Astrocyte of the spinal cord (primary cell): ENCODE data around the gene MT1B.
"Not testable (repeated sequence)": the region's sequence is repeated elsewhere in the genome, so short reads cannot be mapped to it uniquely, and the experiment has no call there.

Source experiments
- DNase-seq: peaks from one replicate; pipeline ENCODE4 v3.0.0; 2011; ENCODE audit warnings: low read depth, low spot score
- H3K4me3 ChIP-seq: 2 replicates; pipeline ENCODE4 v1.5.1; 2011; ENCODE audit warnings: low read depth, mild to moderate bottlenecking, low read length, moderate library complexity
- in situ Hi-C: cut with HindIII; loops from 2 replicates; pipeline ENCODE4 v1.10.0; 2017; ENCODE audit warnings: low sequenced_read_pairs
- TF ChIP-seq, protein P1 (sequence below): IDR thresholded peaks from 2 replicates; pipeline ENCODE4 v1.5.1; 2012; ENCODE audit warnings: low read depth, mild to moderate bottlenecking, low read length, inconsistent platforms

MT1B gene

DNA sequence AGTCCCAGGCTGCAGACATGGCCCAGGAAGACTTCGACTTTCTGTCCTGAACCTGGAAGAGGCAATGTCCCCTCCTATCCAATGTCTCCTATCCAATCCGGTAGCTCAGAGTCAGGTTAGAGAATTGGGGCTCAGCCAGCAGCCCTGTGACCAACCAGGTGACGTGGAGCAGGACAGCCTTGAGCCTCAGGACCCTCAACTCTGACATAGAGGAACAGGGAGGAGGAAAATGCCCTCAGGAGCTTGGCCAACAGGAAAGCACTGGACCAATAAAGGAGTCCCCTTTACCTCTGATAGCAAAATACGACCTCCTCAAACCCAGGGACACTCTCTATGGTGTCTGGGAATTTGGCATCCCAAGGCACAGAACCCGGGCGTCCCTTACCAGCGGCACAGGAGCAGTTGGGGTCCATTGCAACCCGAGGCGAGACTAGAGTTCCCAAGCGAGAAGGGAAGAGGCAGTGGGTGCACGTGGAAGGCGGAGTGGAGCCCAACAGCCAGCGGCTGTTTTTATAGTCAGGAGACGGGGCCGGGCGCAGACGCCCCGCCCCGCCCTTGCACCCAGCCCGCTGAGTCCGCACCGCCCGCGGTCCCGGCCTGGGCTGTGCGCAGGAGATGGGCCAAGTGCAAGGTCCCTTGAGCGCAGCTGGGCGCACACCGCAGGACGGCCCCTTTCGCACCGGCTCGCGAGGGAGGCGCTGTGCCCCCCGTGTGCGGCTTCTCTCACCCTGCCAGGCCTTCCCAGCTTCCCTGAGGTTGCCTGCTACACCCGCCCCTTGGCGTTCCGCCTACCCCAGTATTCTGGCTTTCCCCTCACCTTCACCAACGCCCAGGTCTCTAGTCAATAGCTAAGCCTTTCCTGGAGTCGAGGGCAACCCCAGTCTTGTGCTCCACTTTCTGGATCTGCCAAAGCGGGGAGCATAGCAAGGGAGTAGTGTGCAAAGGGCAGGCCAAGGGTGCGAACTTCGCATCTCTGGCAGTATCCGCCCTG, 16.2 kb downstream of the MT1B start, which contains the start of gene MT1G:
TSS of gene MT1G (minus strand) at position 485 of the 991 bp plus-strand sequence. CDS start at position 413, 72 bp downstream.
- H3K4me3 ChIP-seq: no peak within 1 kb of the TSS
- TF ChIP-seq, protein P1, sequence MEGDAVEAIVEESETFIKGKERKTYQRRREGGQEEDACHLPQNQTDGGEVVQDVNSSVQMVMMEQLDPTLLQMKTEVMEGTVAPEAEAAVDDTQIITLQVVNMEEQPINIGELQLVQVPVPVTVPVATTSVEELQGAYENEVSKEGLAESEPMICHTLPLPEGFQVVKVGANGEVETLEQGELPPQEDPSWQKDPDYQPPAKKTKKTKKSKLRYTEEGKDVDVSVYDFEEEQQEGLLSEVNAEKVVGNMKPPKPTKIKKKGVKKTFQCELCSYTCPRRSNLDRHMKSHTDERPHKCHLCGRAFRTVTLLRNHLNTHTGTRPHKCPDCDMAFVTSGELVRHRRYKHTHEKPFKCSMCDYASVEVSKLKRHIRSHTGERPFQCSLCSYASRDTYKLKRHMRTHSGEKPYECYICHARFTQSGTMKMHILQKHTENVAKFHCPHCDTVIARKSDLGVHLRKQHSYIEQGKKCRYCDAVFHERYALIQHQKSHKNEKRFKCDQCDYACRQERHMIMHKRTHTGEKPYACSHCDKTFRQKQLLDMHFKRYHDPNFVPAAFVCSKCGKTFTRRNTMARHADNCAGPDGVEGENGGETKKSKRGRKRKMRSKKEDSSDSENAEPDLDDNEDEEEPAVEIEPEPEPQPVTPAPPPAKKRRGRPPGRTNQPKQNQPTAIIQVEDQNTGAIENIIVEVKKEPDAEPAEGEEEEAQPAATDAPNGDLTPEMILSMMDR: no peak
- in situ Hi-C loops: no loop called here
- peak; percentile 12 for DNase-seq

DNA sequence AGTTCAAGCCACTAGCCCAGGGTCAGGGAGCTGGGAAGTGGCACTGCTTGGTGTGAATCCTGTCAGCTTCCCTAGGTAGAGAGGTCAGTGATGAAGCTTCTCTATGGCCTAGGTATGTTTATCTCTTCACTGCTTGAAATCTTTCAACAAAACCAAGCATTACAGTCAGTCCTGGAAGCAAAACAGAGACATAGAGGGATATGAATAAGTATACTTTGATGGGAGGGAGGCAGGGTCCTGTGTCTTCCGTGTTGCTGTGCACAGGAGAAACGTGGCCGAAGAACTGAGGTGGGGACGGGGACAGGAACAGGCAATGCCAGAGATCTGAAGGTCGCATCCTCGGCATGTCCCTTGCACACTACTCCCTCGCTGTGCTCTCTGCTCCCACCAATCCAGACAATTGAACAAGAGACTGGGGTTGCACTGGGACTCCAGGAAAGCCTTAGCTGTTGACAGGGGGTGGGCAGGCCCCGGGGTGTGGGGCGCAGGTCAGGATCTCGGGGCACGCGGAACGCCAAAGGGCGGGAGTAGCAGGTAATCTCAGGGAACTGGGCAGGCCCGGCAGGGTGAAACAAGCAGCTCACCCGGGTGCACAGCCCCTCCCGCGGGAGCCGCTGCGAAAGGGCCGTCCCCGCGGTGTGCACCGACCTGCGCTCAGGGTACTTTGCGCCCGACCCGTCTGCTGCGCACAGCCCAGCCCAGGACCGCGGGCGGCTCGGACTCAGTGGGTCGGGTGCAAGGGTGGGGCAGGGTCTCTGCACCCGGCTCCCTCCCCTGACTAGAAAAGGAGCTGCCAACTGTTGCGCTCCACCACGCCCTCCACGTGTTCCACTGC, 17.5 kb downstream of the MT1B start, which contains the start of gene MT1H:
TSS of gene MT1H (plus strand) at position 810 of the 835 bp plus-strand sequence. CDS start 71 bp downstream, outside the sequence.
- DNase-seq: no peak

DNA sequence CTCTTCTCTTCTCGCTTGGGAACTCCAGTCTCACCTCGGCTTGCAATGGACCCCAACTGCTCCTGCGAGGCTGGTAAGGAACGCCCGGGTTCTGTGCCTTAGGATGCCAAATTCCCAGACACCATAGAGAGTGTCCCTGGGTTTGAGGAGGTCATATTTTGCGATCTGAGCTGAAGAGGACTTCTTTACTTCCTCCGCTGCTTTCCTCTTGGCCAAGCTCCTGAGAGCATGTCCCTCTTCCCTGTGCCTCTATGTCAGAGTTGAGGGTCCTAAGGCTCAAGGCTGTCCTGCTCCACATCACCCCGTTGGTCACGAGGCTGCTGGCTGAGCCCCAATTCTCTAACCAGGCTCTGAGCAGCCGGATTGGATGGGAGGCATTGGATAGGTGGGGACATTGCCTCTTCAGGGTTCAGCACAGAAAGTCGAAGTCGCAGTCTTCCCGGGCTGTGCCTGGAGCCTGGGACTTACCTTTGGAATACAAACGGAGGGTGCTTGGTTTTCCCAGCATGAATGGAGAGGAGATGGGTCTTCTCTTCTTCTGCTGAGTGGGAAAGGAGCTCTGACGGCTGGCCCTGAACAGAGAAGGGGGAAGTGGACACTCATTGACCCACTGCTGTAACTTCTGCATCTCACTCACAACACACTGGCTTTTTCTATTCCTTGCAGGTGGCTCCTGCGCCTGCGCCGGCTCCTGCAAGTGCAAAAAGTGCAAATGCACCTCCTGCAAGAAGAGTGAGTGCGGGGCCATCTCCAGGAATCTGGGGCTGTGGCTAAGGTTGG, 18.3 kb downstream of the MT1B start:
- H3K4me3 ChIP-seq: no peak overlapping the region
- TF ChIP-seq, protein P1: no peak
- in situ Hi-C loops: no loop called here
- no peak for DNase-seq

More for the DNA sequence above, 17.5 kb downstream of the MT1B start, which contains the start of gene MT1H:
- TF ChIP-seq, protein P1: no peak
- H3K4me3 ChIP-seq: no peak within 1 kb of the TSS
- in situ Hi-C loops: no loop called here

DNA sequence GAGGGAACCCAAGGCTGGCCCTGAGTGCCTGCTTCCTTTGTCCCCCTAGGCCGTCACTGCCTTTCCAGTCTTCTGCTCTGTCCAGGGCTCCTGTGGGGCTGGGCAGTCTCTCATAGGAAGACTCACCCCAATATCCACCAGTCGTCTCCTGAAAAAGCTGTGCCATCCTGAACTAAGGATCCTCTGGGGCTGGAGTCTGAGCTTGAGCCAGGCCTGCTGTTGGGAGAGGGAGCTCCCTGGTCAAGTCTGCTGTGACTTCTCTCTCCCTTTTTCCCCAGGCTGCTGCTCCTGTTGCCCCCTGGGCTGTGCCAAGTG, 18.9 kb downstream of the MT1B start:
- TF ChIP-seq, protein P1: no peak
- DNase-seq: no peak
- in situ Hi-C loops: no loop called here
- no peak overlapping the region for H3K4me3 ChIP-seq

DNA sequence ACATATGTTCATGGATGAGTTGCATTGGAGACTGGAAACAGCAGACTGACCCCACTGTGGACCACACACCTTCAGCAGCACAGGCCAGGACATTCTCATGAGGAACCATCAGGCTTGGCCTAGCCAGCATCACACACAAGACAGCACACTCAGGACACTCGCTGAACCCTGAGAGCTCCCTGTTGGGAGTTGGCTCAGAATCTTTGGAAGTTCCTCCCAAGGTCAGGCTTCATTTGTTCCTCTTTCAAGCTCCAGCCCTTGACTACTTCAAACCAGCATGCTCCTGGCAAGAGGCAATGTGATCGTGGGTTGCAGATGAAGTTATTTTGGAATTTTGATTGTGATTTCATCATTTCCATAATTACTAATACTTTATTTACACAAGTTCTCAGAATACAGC, 20.0 kb downstream of the MT1B start:
- DNase-seq: peak; percentile 16
- H3K4me3 ChIP-seq, in situ Hi-C loops: not testable (repeated sequence)

DNA sequence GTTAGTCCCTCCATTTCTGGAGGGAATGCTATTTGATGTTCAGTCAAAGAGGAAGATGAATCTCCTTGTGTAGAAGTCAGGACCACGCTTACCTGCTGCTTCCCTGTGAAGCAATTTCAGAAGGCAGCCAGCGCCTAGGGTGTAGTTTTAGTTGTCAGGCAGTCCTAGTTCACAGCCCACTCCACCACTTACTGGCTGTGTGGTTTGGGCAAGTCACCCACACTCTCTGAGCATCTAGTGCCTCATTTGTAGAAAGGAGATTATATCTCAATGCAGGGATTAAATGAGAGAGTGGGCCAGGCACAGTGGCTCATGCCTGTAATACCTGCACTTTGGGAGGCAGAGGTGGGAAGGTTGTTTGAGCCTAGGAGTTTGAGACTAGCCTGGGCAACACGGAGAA, 20.5 kb downstream of the MT1B start:
- DNase-seq, in situ Hi-C loops, H3K4me3 ChIP-seq: not testable (repeated sequence)
